LNCAP (cell line): ENCODE results near the gene RIC8B.

Source experiments
- CTCF ChIP-seq: fragments of 450-650 bp; IDR thresholded peaks from 2 replicates; pipeline ENCODE4 v1.5.1; 2017; ENCODE audit warnings: mild to moderate bottlenecking

Gene RIC8B

DNA sequence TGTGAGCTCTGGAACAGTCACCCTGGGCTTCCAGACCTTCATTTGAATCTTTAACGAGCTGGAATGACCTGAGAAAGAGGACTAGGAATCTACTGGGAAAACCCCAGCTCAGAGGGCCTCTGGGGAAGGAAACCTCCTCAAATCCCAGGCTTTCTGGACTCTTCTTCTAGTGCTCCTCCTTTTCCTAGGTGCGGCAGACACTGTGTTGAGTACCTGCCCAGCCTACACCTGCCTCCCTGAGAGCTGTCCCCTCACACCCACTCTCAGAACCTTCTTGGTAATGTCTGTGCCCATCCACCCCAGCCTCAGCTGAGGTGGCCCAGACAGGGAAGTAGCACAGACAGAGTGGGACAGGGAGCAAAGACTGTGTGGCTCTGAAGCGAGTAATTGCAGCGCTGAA lies 133.4 kb downstream of the RIC8B start:
- TF ChIP-seq CTCF: no peak

DNA sequence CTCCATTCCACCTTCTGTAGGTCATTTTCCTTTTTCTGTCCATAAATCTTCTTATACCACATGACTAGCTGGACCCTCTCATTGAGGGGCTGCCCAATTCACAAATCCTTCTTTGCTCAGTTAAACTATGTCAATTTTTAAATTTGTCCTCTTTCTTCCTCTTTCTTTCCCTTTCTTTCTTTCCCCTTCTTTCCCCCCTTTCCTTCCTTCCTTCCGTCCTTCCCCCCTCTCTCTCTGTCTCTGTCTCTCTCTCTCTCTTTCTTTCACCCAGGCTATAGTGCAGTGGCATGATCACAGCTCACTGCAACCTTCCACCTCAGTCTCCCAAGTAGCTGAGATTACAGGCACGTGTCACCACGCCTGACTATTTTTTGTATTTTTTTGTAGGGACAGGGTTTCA lies 134.1 kb downstream of the RIC8B start:
- TF ChIP-seq CTCF: no peak

GRCh38 chr12:106910202-106910601 lies 135.7 kb downstream of the RIC8B start:
- no peak for TF ChIP-seq CTCF

GRCh38 chr12:106911581-106911980 lies 137.1 kb downstream of the RIC8B start:
- no peak for TF ChIP-seq CTCF

DNA sequence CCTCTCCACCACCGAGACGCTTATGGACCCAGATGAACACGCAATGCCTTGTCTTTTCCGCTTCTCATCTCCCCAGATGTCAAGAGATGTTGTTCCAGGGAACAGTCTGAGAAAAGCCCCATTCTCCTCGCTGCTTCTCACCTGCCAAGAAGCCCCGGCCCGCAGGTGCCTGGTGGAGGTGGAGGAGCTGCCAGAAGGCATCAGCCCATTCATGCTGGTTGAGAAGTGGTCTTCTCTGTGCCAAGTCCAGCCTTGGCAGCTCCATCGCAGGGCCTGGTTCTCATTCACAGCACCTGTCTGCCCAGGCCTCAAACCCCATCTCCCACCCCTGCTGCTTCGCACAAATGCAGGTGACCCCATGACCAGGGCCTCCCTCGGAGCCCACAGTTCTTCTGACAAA lies 139.0 kb downstream of the RIC8B start:
- no peak for TF ChIP-seq CTCF

GRCh38 chr12:106914796-106915634 lies 140.5 kb downstream of the RIC8B start:
- no peak for TF ChIP-seq CTCF

GRCh38 chr12:106915635-106916026 lies 141.1 kb downstream of the RIC8B start:
- TF ChIP-seq CTCF: no peak

DNA sequence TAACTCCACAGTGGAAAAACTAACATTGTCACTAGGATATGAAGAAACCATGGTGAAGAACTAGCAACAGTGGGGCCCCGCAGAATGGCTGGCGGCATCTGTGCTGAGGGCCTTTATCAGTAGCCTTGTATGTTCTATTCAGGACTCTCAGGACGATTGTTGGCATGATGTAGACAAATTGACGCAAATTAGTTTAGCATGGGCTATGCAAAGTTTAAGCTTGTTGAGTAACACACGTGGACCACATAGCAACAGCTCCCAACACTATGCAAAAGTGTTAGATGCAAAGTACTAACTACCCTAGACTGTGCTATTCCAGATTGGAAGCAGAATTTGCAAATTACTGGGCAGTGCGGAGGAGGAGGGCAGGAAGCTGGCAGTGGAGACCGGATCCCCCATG lies 143.0 kb downstream of the RIC8B start:
- no peak for TF ChIP-seq CTCF
